Glomerular visceral epithelial cell (primary cell): ENCODE data around the gene NPTN.

ENCODE experiments used
- DNase-seq: peaks from one replicate; pipeline ENCODE4 v3.0.0-alpha.2; 2016; ENCODE audit errors: extremely low spot score

NPTN gene

GRCh38 chr15:73632670-73633058 lies 525 bp downstream of the NPTN start:
- no peak for DNase-seq

- peak; percentile 58 for DNase-seq
Measured at GRCh38 chr15:73631915-73632669, 1.1 kb downstream of the NPTN start.

GRCh38 chr15:73630921-73631362 lies 2.2 kb downstream of the NPTN start:
- no peak for DNase-seq

- no peak for DNase-seq
Measured at GRCh38 chr15:73629798-73630429, 3.3 kb downstream of the NPTN start.

- no peak for DNase-seq
Measured at GRCh38 chr15:73628976-73629797, 4.0 kb downstream of the NPTN start.

- DNase-seq, result no peak
Measured at GRCh38 chr15:73628102-73628501, 5.1 kb downstream of the NPTN start.

GRCh38 chr15:73626072-73626471 lies 7.1 kb downstream of the NPTN start:
- DNase-seq, result no peak

GRCh38 chr15:73624530-73624929 lies 8.7 kb downstream of the NPTN start:
- no peak for DNase-seq

GRCh38 chr15:73621286-73621826 lies 11.8 kb downstream of the NPTN start:
- DNase-seq, result no peak

- no peak for DNase-seq
Measured at GRCh38 chr15:73620078-73620477, 13.1 kb downstream of the NPTN start.

- DNase-seq, result no peak
Measured at GRCh38 chr15:73617913-73618312, 15.3 kb downstream of the NPTN start.

GRCh38 chr15:73617301-73617831 lies 15.8 kb downstream of the NPTN start:
- DNase-seq, result no peak

GRCh38 chr15:73608941-73609340 lies 24.2 kb downstream of the NPTN start:
- DNase-seq, result no peak

- DNase-seq, result no peak
Measured at GRCh38 chr15:73608475-73608874, 24.7 kb downstream of the NPTN start.

- DNase-seq, result no peak
Measured at GRCh38 chr15:73607843-73608242, 25.3 kb downstream of the NPTN start.

- DNase-seq, result no peak
Measured at GRCh38 chr15:73607405-73607804, 25.8 kb downstream of the NPTN start.

- DNase-seq, result no peak
Measured at GRCh38 chr15:73605759-73606436, 27.3 kb downstream of the NPTN start.

- DNase-seq, result no peak
Measured at GRCh38 chr15:73604477-73604876, 28.7 kb downstream of the NPTN start.

- DNase-seq, result no peak
Measured at GRCh38 chr15:73602992-73603391, 30.2 kb downstream of the NPTN start.

GRCh38 chr15:73602446-73602843 lies 30.7 kb downstream of the NPTN start:
- DNase-seq, result no peak
